GM21390 (cell line): ENCODE results near the gene DDX51.

Experiments
- ATAC-seq: cut with Tn5 transposase; IDR thresholded peaks from one replicate; pipeline ENCODE4 v1.9.1; 2021; ENCODE audit not compliant: unreplicated experiment

Gene DDX51

GRCh38 chr12:132167611-132168310, 23.6 kb upstream of the DDX51 start:
- ATAC-seq, result no peak

- ATAC-seq, result no peak
These were observed 22.9 kb upstream of the DDX51 start for GRCh38 chr12:132166801-132167591.

GRCh38 chr12:132166093-132166492, 22.0 kb upstream of the DDX51 start:
- no peak for ATAC-seq

- ATAC-seq, result no peak
These were observed 21.5 kb upstream of the DDX51 start for GRCh38 chr12:132165584-132165983.

GRCh38 chr12:132164426-132164825, 20.3 kb upstream of the DDX51 start:
- ATAC-seq, result no peak

- ATAC-seq, result no peak
These were observed 19.8 kb upstream of the DDX51 start for GRCh38 chr12:132163911-132164288.

GRCh38 chr12:132163041-132163910, 19.2 kb upstream of the DDX51 start:
- ATAC-seq, result no peak

GRCh38 chr12:132162508-132163031, 18.5 kb upstream of the DDX51 start:
- ATAC-seq, result no peak

GRCh38 chr12:132161796-132162507, 17.8 kb upstream of the DDX51 start:
- no peak for ATAC-seq

GRCh38 chr12:132161036-132161781, 17.1 kb upstream of the DDX51 start:
- no peak for ATAC-seq

GRCh38 chr12:132160601-132161035, 16.5 kb upstream of the DDX51 start:
- ATAC-seq, result no peak

GRCh38 chr12:132160016-132160415, 15.9 kb upstream of the DDX51 start:
- ATAC-seq, result no peak

- ATAC-seq, result no peak
These were observed 15.5 kb upstream of the DDX51 start for GRCh38 chr12:132159555-132160003.

- ATAC-seq, result no peak
These were observed 14.8 kb upstream of the DDX51 start for GRCh38 chr12:132158677-132159554.

GRCh38 chr12:132157733-132158409, 13.8 kb upstream of the DDX51 start:
- ATAC-seq, result no peak

- no peak for ATAC-seq
These were observed 12.6 kb upstream of the DDX51 start for GRCh38 chr12:132156573-132157325.

- no peak for ATAC-seq
These were observed 11.9 kb upstream of the DDX51 start for GRCh38 chr12:132155771-132156572.
